Measurements from ENCODE around the gene DPCD. TPM values are rescaled to one million over a fixed set of nuclear protein-coding genes. Genes with fewer than 3 reads are reported as not detected.

Gene DPCD
- 22.4 TPM for total RNA-seq

GRCh38 chr10:101587725-101588653 is at the start of gene DPCD, which contains the start of gene POLL:
DPCD (plus strand) TSS chr10:101588321; CDS start chr10:101588337, 16 bp downstream.
POLL (minus strand) TSS chr10:101588257; CDS start chr10:101587360, 897 bp downstream.

Small RNA genes lying within 50 kb of the gene (small RNA-seq; reads per million reads assigned to genes)
- gene MIR3158-1 (ENCODE audit: low replicate concordance), result not detected
- not detected for gene RNU6-1165P (ENCODE audit: low replicate concordance)

Other genes with a start within 250 kb of the DPCD start
- 18.3 TPM for gene BTRC, start 234.2 kb upstream of the DPCD start, total RNA-seq
- 25.9 TPM for gene POLL, start 64 bp upstream of the DPCD start, total RNA-seq
- gene FBXW4, start 106.8 kb downstream of the DPCD start, total RNA-seq, result 71.4 TPM
- 5.8 TPM for gene FGF8, start 187.8 kb downstream of the DPCD start, total RNA-seq
- 47.1 TPM for gene NPM3, start 195.1 kb downstream of the DPCD start, total RNA-seq
- 169 TPM for gene OGA, start 230.1 kb downstream of the DPCD start, total RNA-seq